ENCODE results near the gene SYF2.

GRCh38 chr1:25223471-25223870 is 8.8 kb downstream of the SYF2 start:
- TF ChIP-seq EZH2 (IDR thresholded peaks at IDR 0.05; ENCODE audit: low read length, missing control alignments), result no peak
- TF ChIP-seq, protein P1, sequence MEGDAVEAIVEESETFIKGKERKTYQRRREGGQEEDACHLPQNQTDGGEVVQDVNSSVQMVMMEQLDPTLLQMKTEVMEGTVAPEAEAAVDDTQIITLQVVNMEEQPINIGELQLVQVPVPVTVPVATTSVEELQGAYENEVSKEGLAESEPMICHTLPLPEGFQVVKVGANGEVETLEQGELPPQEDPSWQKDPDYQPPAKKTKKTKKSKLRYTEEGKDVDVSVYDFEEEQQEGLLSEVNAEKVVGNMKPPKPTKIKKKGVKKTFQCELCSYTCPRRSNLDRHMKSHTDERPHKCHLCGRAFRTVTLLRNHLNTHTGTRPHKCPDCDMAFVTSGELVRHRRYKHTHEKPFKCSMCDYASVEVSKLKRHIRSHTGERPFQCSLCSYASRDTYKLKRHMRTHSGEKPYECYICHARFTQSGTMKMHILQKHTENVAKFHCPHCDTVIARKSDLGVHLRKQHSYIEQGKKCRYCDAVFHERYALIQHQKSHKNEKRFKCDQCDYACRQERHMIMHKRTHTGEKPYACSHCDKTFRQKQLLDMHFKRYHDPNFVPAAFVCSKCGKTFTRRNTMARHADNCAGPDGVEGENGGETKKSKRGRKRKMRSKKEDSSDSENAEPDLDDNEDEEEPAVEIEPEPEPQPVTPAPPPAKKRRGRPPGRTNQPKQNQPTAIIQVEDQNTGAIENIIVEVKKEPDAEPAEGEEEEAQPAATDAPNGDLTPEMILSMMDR (conservative IDR thresholded peaks at IDR 0.05 in 1 of 2, IDR thresholded peaks at IDR 0.05 in 1 of 2; ENCODE audit: low read depth in 1 of 2, low read length in 2 of 2), result no peak
